Mucosa of rectum (tissue), 2 donors: ENCODE data around the gene MAS1L.
"Not testable (repeated sequence)": the region's sequence is repeated elsewhere in the genome, so short reads cannot be mapped to it uniquely, and the experiment has no call there.

ENCODE experiments used
- H3K27ac ChIP-seq, 2 donors: one replicate each; pipeline ENCODE4 v1.7.0; 2013; ENCODE audit warnings: inconsistent platforms in 2 of 2, low read depth in 2 of 2, low read length in 2 of 2
- H3K27me3 ChIP-seq, 2 donors: one replicate each; pipeline ENCODE4 v1.7.0; 2013; ENCODE audit warnings: low read length in 2 of 2; ENCODE audit not compliant: control insufficient read depth in 2 of 2, insufficient read depth in 2 of 2
- H3K36me3 ChIP-seq, 2 donors: one replicate each; pipeline ENCODE4 v1.7.0; 2013; ENCODE audit warnings: low read length in 2 of 2; ENCODE audit not compliant: control insufficient read depth in 2 of 2, insufficient read depth in 2 of 2
- H3K4me1 ChIP-seq, 2 donors: one replicate each; pipeline ENCODE4 v1.7.0; 2013; ENCODE audit warnings: low read length in 2 of 2, mild to moderate bottlenecking in 1 of 2; ENCODE audit not compliant: control insufficient read depth in 2 of 2, insufficient read depth in 2 of 2
- H3K4me3 ChIP-seq, 2 donors: one replicate each; pipeline ENCODE4 v1.7.0; 2013; ENCODE audit warnings: low read length in 2 of 2
- H3K9ac ChIP-seq, 2 donors: one replicate each; pipeline ENCODE4 v1.7.0; 2013; ENCODE audit warnings: low read length in 2 of 2, low read depth in 1 of 2, mild to moderate bottlenecking in 1 of 2
- H3K9me3 ChIP-seq, 2 donors: one replicate each; pipeline ENCODE4 v1.7.0; 2013; ENCODE audit warnings: low read length in 2 of 2; ENCODE audit not compliant: control insufficient read depth in 2 of 2
- donor health status: healthy.
- donor health status: Normal muscosa, but diverticular disease.

The MAS1L gene

DNA sequence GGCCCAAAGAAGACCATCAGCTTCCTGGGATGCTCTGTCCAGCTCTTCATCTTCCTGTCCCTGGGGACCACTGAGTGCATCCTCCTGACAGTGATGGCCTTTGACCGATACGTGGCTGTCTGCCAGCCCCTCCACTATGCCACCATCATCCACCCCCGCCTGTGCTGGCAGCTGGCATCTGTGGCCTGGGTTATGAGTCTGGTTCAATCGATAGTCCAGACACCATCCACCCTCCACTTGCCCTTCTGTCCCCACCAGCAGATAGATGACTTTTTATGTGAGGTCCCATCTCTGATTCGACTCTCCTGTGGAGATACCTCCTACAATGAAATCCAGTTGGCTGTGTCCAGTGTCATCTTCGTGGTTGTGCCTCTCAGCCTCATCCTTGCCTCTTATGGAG, 25.7 kb downstream of the MAS1L start:
- Histone ChIP-seq H3K4me3 (no peak overlapping the region), H3K27me3 (no peaks in the 10 kb centered on the region), H3K27ac (no peak overlapping the region), H3K4me1 (no peaks in the 10 kb centered on the region), H3K9me3 (no peaks in the 10 kb centered on the region), H3K36me3 (no peaks in the 10 kb centered on the region), H3K9ac (no peak overlapping the region)

DNA sequence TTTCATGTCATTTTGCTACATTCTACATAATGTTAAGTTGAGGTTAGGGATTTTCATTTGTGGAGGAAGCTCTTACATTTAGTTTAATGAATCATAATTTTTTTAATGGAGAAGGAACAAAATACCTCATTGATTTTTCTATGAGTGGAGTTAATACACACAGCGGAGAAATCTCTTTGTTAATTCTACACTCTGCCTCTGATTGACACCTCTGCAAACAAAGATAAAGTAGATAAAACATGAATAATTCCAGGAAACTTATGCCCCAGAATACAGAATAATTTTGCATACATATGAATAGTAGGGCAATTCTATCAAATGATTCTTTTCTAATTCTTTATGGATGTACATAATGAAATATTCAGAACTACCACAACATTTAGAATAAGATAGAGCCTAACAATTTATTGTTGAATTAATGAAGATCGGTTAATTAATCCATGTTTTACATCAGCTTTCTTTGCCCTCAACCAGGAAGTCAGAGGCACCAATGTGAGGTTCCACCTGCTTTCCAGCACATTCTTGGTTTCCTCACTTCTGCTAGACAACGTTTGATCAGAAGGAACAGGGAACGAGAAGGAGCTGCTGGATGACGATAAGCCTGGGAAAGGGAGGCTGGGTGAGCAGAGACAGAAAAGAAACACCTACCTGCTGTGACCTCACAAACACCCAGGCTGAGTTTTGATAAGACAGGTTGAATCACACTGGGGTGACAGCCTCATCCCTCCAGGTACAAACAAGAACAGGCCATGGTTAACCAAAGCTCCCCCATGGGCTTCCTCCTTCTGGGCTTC, 26.5 kb downstream of the MAS1L start:
- H3K4me3 ChIP-seq = no peak overlapping the region
- H3K27me3 ChIP-seq = no peaks in the 10 kb centered on the region
- no peaks in the 10 kb centered on the region for H3K36me3 ChIP-seq
- no peaks in the 10 kb centered on the region for H3K9me3 ChIP-seq
- no peaks in the 10 kb centered on the region for H3K4me1 ChIP-seq
- no peak overlapping the region for H3K9ac ChIP-seq
- no peak overlapping the region for H3K27ac ChIP-seq

DNA sequence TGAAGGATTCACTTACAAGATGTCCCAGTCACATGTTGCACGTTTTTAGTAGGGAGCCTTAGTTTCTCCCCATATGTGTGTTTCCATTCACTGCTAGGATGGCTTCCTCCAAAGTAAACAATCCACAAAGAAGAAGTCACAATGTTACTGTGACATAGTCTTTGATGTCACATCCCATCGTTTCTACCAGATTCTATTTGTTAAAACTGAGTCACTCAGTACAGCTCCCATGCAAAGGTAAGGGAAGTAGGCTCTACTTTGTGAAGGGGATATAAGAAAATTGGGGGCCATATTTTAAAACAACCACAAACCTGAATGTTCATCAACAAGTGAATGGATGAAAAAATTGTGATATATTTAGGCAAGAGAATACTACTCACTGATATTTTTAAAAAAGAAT, 30.8 kb downstream of the MAS1L start, which contains the start of the genes OR11A1 and OR2H1:
Gene OR11A1, minus strand, starts transcription at position 101 of the 400 bp plus-strand sequence. CDS start 29,430 bp downstream, outside the sequence.
Gene OR2H1, plus strand, starts transcription at position 185 of the 400 bp plus-strand sequence. CDS start 4,615 bp downstream, outside the sequence.
- no peak within 1 kb of the TSS for H3K4me3 ChIP-seq
- H3K9me3 ChIP-seq = no peaks in the 10 kb centered on the region
- no peak within 1 kb of the TSS for H3K27ac ChIP-seq
- no peak within 1 kb of the TSS for H3K9ac ChIP-seq
- no peaks in the 10 kb centered on the region for H3K4me1 ChIP-seq
- H3K36me3 ChIP-seq = no peaks in the 10 kb centered on the region
- H3K27me3 ChIP-seq = no peaks in the 10 kb centered on the region

DNA sequence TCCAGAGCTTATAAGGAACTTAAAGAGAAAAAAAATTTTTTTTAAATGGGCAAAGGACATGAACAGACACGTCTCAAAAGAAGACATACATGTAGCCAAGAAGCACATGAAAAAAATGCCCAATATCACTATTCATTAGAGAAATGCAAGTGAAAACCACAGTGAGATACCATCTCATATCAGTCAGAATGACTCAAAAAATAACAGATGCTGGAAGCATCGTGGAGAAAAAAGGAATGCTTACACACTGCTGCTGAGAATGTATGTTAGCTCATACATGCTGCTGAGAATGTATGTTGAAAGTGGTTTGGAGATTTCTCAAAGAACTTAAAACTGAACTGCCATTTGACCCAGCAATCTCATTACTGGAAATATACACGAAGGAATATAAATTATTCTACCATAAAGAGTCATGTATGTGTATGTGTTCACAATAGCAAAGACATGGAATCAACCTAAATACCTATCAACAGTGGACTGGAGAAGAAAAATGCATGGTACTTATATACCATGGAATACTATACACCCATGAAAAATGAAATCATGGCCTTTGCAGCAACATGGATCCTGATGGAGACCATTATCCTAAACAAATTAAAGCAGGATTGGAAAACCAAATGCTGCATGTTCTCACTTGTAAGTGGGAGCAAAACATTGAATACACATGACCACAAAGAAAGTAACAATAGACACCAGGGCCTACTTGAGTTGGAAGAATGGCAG, 36.1 kb downstream of the MAS1L start:
- no peaks in the 10 kb centered on the region for H3K9me3 ChIP-seq
- no peaks in the 10 kb centered on the region for H3K36me3 ChIP-seq
- H3K27ac ChIP-seq = no peak overlapping the region
- H3K4me3 ChIP-seq = no peak overlapping the region
- H3K4me1 ChIP-seq = no peaks in the 10 kb centered on the region
- H3K9ac ChIP-seq = no peak overlapping the region
- no peaks in the 10 kb centered on the region for H3K27me3 ChIP-seq

DNA sequence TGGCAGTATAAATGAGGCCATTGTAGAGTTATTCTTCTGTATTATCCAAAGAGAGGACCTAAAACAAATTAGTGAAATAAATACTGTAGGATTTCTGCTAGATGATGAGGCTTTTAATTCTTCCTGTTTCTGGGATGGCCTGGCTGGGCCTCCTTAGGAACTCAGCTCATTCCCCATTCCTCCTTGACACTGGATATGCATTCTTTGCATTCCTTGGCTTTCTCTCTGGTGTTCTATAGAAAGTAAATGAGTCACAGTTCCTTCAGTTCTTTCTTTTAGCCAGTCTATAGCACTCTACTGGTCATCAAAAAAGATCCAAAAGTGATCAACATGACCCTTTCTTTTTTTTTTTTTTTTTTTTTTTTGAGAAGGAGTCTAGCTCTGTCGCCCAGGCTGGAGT, 40.1 kb downstream of the MAS1L start:
- H3K9ac ChIP-seq = no peak overlapping the region
- no peaks in the 10 kb centered on the region for H3K4me1 ChIP-seq
- no peak overlapping the region for H3K27ac ChIP-seq
- H3K4me3 ChIP-seq = no peak overlapping the region
- H3K36me3 ChIP-seq = no peaks in the 10 kb centered on the region
- H3K27me3 ChIP-seq = no peaks in the 10 kb centered on the region
- no peaks in the 10 kb centered on the region for H3K9me3 ChIP-seq

DNA sequence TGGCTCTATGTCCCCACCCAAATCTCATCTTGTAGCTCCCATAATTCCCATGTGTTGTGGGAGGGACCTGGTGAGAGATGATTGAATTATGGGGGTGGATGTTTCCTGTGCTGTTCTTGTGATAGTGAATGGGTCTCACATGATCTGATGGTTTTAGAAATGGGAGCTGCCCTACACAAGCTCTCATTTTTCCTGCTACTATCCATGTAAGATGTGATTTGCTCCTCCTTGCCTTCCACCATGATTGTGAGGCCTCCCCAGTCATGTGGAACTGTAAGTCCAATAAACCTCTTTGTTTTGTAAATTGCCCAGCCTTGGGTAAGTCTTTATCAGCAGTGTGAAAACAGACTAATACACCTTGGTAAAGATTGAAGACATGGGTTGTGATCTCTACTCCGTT, 43.7 kb downstream of the MAS1L start:
- H3K27ac ChIP-seq, H3K9ac ChIP-seq, H3K9me3 ChIP-seq, H3K36me3 ChIP-seq, H3K4me1 ChIP-seq, H3K27me3 ChIP-seq, H3K4me3 ChIP-seq: not testable (repeated sequence)

DNA sequence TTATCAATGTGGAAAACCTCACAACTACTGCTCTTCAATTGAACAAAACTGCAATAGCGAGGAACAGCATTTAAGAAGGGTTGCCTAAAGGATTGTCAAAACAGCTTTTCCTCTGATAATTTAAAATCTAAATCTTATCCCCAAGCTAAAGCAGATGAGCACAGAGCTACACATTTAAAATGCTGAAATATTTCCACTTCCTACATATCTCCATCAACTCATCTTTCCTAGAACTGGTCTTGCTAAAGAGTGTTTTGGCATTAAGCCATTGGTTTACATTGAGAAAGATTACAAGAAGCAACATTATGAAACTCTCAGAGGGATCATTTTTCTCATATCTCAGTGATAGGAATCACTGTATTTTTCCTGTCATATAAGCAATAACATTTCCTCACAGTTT, 45.0 kb downstream of the MAS1L start:
- Histone ChIP-seq H3K4me1 (no peaks in the 10 kb centered on the region), H3K4me3 (no peak overlapping the region), H3K27ac (no peak overlapping the region)

DNA sequence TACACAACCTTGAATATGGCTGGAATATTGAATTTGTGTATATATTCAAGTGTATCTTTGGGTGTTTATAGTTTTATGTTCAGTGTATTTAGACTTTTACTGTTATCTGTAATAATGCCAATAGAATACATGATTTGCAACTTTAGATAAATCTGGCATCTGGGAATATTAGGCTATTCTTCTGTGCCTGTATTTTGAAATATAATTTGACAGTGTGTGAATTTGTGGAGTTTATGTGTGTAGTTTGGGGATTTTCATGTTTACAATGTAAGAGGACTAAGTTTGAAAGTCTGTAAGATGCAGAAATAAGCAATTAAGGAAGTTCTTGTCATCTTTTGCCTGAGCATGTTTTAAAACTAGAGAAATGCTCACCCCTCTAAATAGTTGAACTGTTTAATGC, 48.8 kb downstream of the MAS1L start, which contains the start of gene OR10C1:
Gene OR10C1, plus strand, starts transcription at position 301 of the 400 bp plus-strand sequence. CDS start 710 bp downstream, outside the sequence.
- Histone ChIP-seq H3K27me3 (no peaks in the 10 kb centered on the region), H3K9ac (no peak within 1 kb of the TSS), H3K36me3 (no peaks in the 10 kb centered on the region), H3K4me3 (no peak within 1 kb of the TSS), H3K4me1 (no peaks in the 10 kb centered on the region), H3K9me3 (no peaks in the 10 kb centered on the region), H3K27ac (no peak within 1 kb of the TSS)

More for the DNA sequence above, 45.0 kb downstream of the MAS1L start:
- Histone ChIP-seq H3K36me3 (no peaks in the 10 kb centered on the region), H3K9ac (no peak overlapping the region), H3K27me3 (no peaks in the 10 kb centered on the region), H3K9me3 (no peaks in the 10 kb centered on the region)

DNA sequence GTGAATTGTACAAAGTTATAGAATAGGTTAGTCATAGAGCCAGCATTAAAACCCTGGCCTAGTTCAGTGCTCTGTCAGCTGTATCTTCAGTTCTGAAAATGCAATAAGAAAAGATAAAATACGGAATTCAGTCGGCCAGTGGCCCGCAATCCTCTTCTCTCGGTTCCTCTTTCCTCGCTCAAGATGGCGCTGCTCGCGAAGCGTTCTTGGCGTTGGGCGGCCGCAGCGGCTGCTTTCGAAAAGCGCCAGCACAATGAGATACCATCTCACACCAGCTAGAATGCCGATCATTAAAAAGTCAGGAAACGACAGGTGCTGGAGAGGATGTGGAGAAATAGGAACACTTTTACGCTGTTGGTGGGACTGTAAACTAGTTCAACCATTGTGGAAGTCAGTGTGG, 51.0 kb downstream of the MAS1L start:
- not testable (repeated sequence) for H3K36me3 ChIP-seq, H3K4me1 ChIP-seq

More for the DNA sequence above, 51.0 kb downstream of the MAS1L start:
- H3K4me3 ChIP-seq, H3K27me3 ChIP-seq, H3K27ac ChIP-seq, H3K9ac ChIP-seq, H3K9me3 ChIP-seq: not testable (repeated sequence)
